Parathyroid adenoma (tissue), 2 donors: ENCODE data around the gene TMEM123.

Experiments
- H2AFZ ChIP-seq: fragments of 300-600 bp; sonication (generic); one replicate; pipeline ENCODE4 v1.7.0; 2017; ENCODE audit warnings: antibody characterized with exemption, mild to moderate bottlenecking
- H3K27ac ChIP-seq: fragments of 300-600 bp; sonication (generic); one replicate; pipeline ENCODE4 v1.7.0; 2017
- H3K27me3 ChIP-seq: fragments of 300-600 bp; sonication (generic); one replicate; pipeline ENCODE4 v1.7.0; 2017; ENCODE audit warnings: low read length; ENCODE audit not compliant: control insufficient read depth, insufficient read depth
- H3K36me3 ChIP-seq: fragments of 300-600 bp; sonication (generic); one replicate; pipeline ENCODE4 v1.7.0; 2017; ENCODE audit warnings: low read length; ENCODE audit not compliant: control insufficient read depth, insufficient read depth
- H3K4me1 ChIP-seq: fragments of 300-600 bp; sonication (generic); one replicate; pipeline ENCODE4 v1.7.0; 2017; ENCODE audit warnings: control low read depth
- H3K4me2 ChIP-seq: fragments of 300-600 bp; sonication (generic); one replicate; pipeline ENCODE4 v1.7.0; 2017; ENCODE audit warnings: low read length
- H3K4me3 ChIP-seq: fragments of 300-600 bp; sonication (generic); one replicate; pipeline ENCODE4 v1.7.0; 2017; ENCODE audit warnings: low read depth, low read length
- H3K79me2 ChIP-seq: fragments of 300-600 bp; sonication (generic); one replicate; pipeline ENCODE4 v1.7.0; 2017; ENCODE audit warnings: control low read depth
- H3K9ac ChIP-seq: fragments of 300-600 bp; sonication (generic); one replicate; pipeline ENCODE4 v1.7.0; 2017; ENCODE audit warnings: mild to moderate bottlenecking
- H3K9me3 ChIP-seq: fragments of 300-600 bp; sonication (generic); one replicate; pipeline ENCODE4 v1.7.0; 2017; ENCODE audit warnings: low read length; ENCODE audit not compliant: control insufficient read depth
- CTCF ChIP-seq: fragments of 300-600 bp; sonication (generic); IDR thresholded peaks from one replicate; pipeline ENCODE4 v1.7.0; 2017; ENCODE audit warnings: antibody characterized with exemption, mild to moderate bottlenecking
- donor health status: primary hyperparathyroidism.

Gene TMEM123

GRCh38 chr11:102458548-102458947 lies 6.0 kb upstream of the TMEM123 start:
- Histone ChIP-seq H2AFZ (no peak overlapping the region), H3K9ac (no peak overlapping the region), H3K27me3 (no peaks in the 10 kb centered on the region), H3K79me2 (no peaks in the 10 kb centered on the region), H3K4me1 (peaks cover under 1% of the 10 kb centered on the region), H3K9me3 (no peaks in the 10 kb centered on the region), H3K4me3 (no peak overlapping the region), H3K27ac (no peak overlapping the region), H3K4me2 (no peak overlapping the region), H3K36me3 (no peaks in the 10 kb centered on the region)
- TF ChIP-seq CTCF: no peak

- H3K4me1 ChIP-seq: peaks cover 3% of the 10 kb centered on the region
- H3K4me3 ChIP-seq: no peak overlapping the region
- no peak overlapping the region for H2AFZ ChIP-seq
- H3K36me3 ChIP-seq: no peaks in the 10 kb centered on the region
- H3K4me2 ChIP-seq: no peak overlapping the region
- no peak overlapping the region for H3K9ac ChIP-seq
- no peaks in the 10 kb centered on the region for H3K9me3 ChIP-seq
- H3K27me3 ChIP-seq: no peaks in the 10 kb centered on the region
- H3K27ac ChIP-seq: no peak overlapping the region
- H3K79me2 ChIP-seq: no peaks in the 10 kb centered on the region
- TF ChIP-seq CTCF: no peak
These were observed 5.3 kb upstream of the TMEM123 start for GRCh38 chr11:102457865-102458264.

- no peak overlapping the region for H3K4me2 ChIP-seq
- H2AFZ ChIP-seq: no peak overlapping the region
- no peak overlapping the region for H3K9ac ChIP-seq
- no peaks in the 10 kb centered on the region for H3K27me3 ChIP-seq
- no peaks in the 10 kb centered on the region for H3K9me3 ChIP-seq
- H3K4me3 ChIP-seq: no peak overlapping the region
- H3K4me1 ChIP-seq: peaks cover 3% of the 10 kb centered on the region
- H3K79me2 ChIP-seq: no peaks in the 10 kb centered on the region
- TF ChIP-seq CTCF: no peak
- H3K27ac ChIP-seq: no peak overlapping the region
- no peaks in the 10 kb centered on the region for H3K36me3 ChIP-seq
These were observed 4.6 kb upstream of the TMEM123 start for GRCh38 chr11:102457056-102457677.

- Histone ChIP-seq H3K36me3 (no peaks in the 10 kb centered on the region), H3K9ac (no peak overlapping the region), H3K79me2 (no peaks in the 10 kb centered on the region), H3K27ac (no peak overlapping the region), H3K4me3 (no peak overlapping the region), H3K4me1 (peaks cover 3% of the 10 kb centered on the region), H2AFZ (no peak overlapping the region), H3K4me2 (no peak overlapping the region), H3K27me3 (no peaks in the 10 kb centered on the region), H3K9me3 (no peaks in the 10 kb centered on the region)
- TF ChIP-seq CTCF: no peak
These were observed 3.8 kb upstream of the TMEM123 start for GRCh38 chr11:102456381-102456780.

- Histone ChIP-seq H3K4me3 (no peak overlapping the region), H3K4me1 (peaks cover 3% of the 10 kb centered on the region), H3K27me3 (no peaks in the 10 kb centered on the region), H3K9me3 (no peaks in the 10 kb centered on the region), H3K27ac (no peak overlapping the region), H3K36me3 (no peaks in the 10 kb centered on the region), H3K79me2 (no peaks in the 10 kb centered on the region), H3K4me2 (no peak overlapping the region), H3K9ac (no peak overlapping the region), H2AFZ (no peak overlapping the region)
- TF ChIP-seq CTCF: no peak
These were observed 1.4 kb upstream of the TMEM123 start for GRCh38 chr11:102453921-102454320.
